ENCODE measurements around the gene CACNG5. TPM values are rescaled to one million over a fixed set of nuclear protein-coding genes. Genes with fewer than 3 reads are reported as not detected.
"Not testable (repeated sequence)": the region's sequence is repeated elsewhere in the genome, so short reads cannot be mapped to it uniquely, and the experiment has no call there.

CACNG5 gene
- polyA plus RNA-seq, 4 donors: 2.9 to 3.5 (median 3.0) TPM

- DNase-seq (ENCODE audit: low read depth in 4 of 4, low spot score in 3 of 4): no peak
Measured at GRCh38 chr17:66900126-66901010, 65.5 kb downstream of the CACNG5 start.

GRCh38 chr17:66903296-66903695 is 68.4 kb downstream of the CACNG5 start:
- DNase-seq (ENCODE audit: low read depth in 4 of 4, low spot score in 3 of 4): not testable (repeated sequence)

GRCh38 chr17:66903781-66904180 is 68.9 kb downstream of the CACNG5 start:
- no peak for DNase-seq (ENCODE audit: low read depth in 4 of 4, low spot score in 3 of 4)

- DNase-seq (ENCODE audit: low read depth in 4 of 4, low spot score in 3 of 4): peak in 2 of 4 donors; percentile 18 to 33
Measured at GRCh38 chr17:66904760-66905624, 70.1 kb downstream of the CACNG5 start.

- peak; percentile 63 to 67 (median 65) for DNase-seq (ENCODE audit: low read depth in 4 of 4, low spot score in 3 of 4)
Measured at GRCh38 chr17:66906321-66907278, 71.7 kb downstream of the CACNG5 start.

GRCh38 chr17:66909804-66910373 is 75.0 kb downstream of the CACNG5 start:
- no peak for DNase-seq (ENCODE audit: low read depth in 4 of 4, low spot score in 3 of 4)

GRCh38 chr17:66910651-66911285 is 75.9 kb downstream of the CACNG5 start:
- no peak for DNase-seq (ENCODE audit: low read depth in 4 of 4, low spot score in 3 of 4)

- no peak for DNase-seq (ENCODE audit: low read depth in 4 of 4, low spot score in 3 of 4)
Measured at GRCh38 chr17:66915204-66915611, 80.3 kb downstream of the CACNG5 start.

- no peak for DNase-seq (ENCODE audit: low read depth in 4 of 4, low spot score in 3 of 4)
Measured at GRCh38 chr17:66915792-66916191, 80.9 kb downstream of the CACNG5 start.

- DNase-seq (ENCODE audit: low read depth in 4 of 4, low spot score in 3 of 4): no peak
Measured at GRCh38 chr17:66916946-66917345, 82.0 kb downstream of the CACNG5 start.

- no peak for DNase-seq (ENCODE audit: low read depth in 4 of 4, low spot score in 3 of 4)
Measured at GRCh38 chr17:66918896-66919295, 84.0 kb downstream of the CACNG5 start.

GRCh38 chr17:66920435-66920834 is 85.5 kb downstream of the CACNG5 start:
- DNase-seq (ENCODE audit: low read depth in 4 of 4, low spot score in 3 of 4): no peak

- no peak for DNase-seq (ENCODE audit: low read depth in 4 of 4, low spot score in 3 of 4)
Measured at GRCh38 chr17:66920950-66921349, 86.0 kb downstream of the CACNG5 start.

GRCh38 chr17:66923886-66924285 is 89.0 kb downstream of the CACNG5 start:
- DNase-seq (ENCODE audit: low read depth in 4 of 4, low spot score in 3 of 4): no peak

GRCh38 chr17:66925811-66926500 is 91.0 kb downstream of the CACNG5 start:
- DNase-seq (ENCODE audit: low read depth in 4 of 4, low spot score in 3 of 4): no peak

GRCh38 chr17:66928949-66929348 is 94.0 kb downstream of the CACNG5 start:
- DNase-seq (ENCODE audit: low read depth in 4 of 4, low spot score in 3 of 4): no peak

GRCh38 chr17:66929591-66929990 is 94.7 kb downstream of the CACNG5 start:
- no peak for DNase-seq (ENCODE audit: low read depth in 4 of 4, low spot score in 3 of 4)

GRCh38 chr17:66930933-66931332 is 96.0 kb downstream of the CACNG5 start:
- no peak for DNase-seq (ENCODE audit: low read depth in 4 of 4, low spot score in 3 of 4)

GRCh38 chr17:66932311-66932710 is 97.4 kb downstream of the CACNG5 start:
- no peak for DNase-seq (ENCODE audit: low read depth in 4 of 4, low spot score in 3 of 4)

All from right renal pelvis (tissue), 4 donors.